HepG2 (cell line): ENCODE data around the gene SSH3. TPM values are rescaled to one million over a fixed set of nuclear protein-coding genes. Genes with fewer than 3 reads are reported as not detected.

Experiments
- ARNTL ChIP-seq: sonication (generic); formaldehyde crosslinking; IDR thresholded peaks from 2 replicates; pipeline ENCODE4 v1.4.0; 2020; ENCODE audit warnings: mild to moderate bottlenecking, missing genetic modification reagents
- ATM ChIP-seq: fragments of 450-650 bp; IDR thresholded peaks from 2 replicates; pipeline ENCODE4 v1.7.1; 2017; ENCODE audit warnings: mild to moderate bottlenecking, borderline replicate concordance
- DZIP1 ChIP-seq: sonication (generic); formaldehyde crosslinking; IDR thresholded peaks from 2 replicates; pipeline ENCODE4 v1.5.0; 2020; ENCODE audit warnings: mild to moderate bottlenecking, missing genetic modification reagents
- E2F1 ChIP-seq: sonication (generic); formaldehyde crosslinking; IDR thresholded peaks from 2 replicates; pipeline ENCODE4 v1.5.0; 2020; ENCODE audit warnings: missing genetic modification reagents
- FIP1L1 ChIP-seq: fragments of 200-400 bp; formaldehyde crosslinking; IDR thresholded peaks from 2 replicates; pipeline ENCODE4 v1.6.1; 2018; ENCODE audit warnings: low read depth, mild to moderate bottlenecking, low read length, moderate library complexity, borderline replicate concordance; ENCODE audit not compliant: insufficient read depth
- MBNL3 ChIP-seq: fragments of 250-450 bp; sonication (Bioruptor Pico); conservative IDR thresholded peaks from 2 replicates; pipeline ENCODE4 v1.8.0; 2022; ENCODE audit warnings: mild to moderate bottlenecking, inconsistent platforms
- NONO ChIP-seq, 2 experiments: fragments of 450-650 bp in 1 of 2; sonication (generic) in 1 of 2; formaldehyde crosslinking in 1 of 2; IDR thresholded peaks in 1 of 2; conservative IDR thresholded peaks in 1 of 2; 2 replicates each; pipeline versions ENCODE4 v1.6.1 to v1.8.0; 2017 to 2022; ENCODE audit warnings: mild to moderate bottlenecking in 1 of 2, missing genetic modification reagents in 1 of 2, moderate library complexity in 1 of 2
- RARG ChIP-seq: sonication (generic); formaldehyde crosslinking; IDR thresholded peaks from 2 replicates; pipeline ENCODE4 v1.4.0; 2020; ENCODE audit warnings: low read depth, mild to moderate bottlenecking, missing genetic modification reagents
- SPEN ChIP-seq: sonication (generic); formaldehyde crosslinking; IDR thresholded peaks from 2 replicates; pipeline ENCODE4 v1.5.1; 2020; ENCODE audit warnings: low read depth, mild to moderate bottlenecking, missing genetic modification reagents
- TCF12 ChIP-seq, 2 experiments: fragments of 450-650 bp in 1 of 2; sonication (generic) in 1 of 2; formaldehyde crosslinking in 1 of 2; IDR thresholded peaks; 2 replicates each; pipeline versions ENCODE4 v1.6.1 to v1.8.0; 2017 to 2022; ENCODE audit warnings: antibody characterized with exemption in 1 of 2, mild to moderate bottlenecking in 1 of 2, missing genetic modification reagents in 1 of 2, moderate library complexity in 1 of 2
- ZC3H4 ChIP-seq: sonication (generic); formaldehyde crosslinking; IDR thresholded peaks from 2 replicates; pipeline ENCODE4 v1.4.0; 2020; ENCODE audit warnings: missing genetic modification reagents, borderline replicate concordance
- ZMAT5 ChIP-seq: sonication (generic); formaldehyde crosslinking; IDR thresholded peaks from 2 replicates; pipeline ENCODE4 v1.5.0; 2020; ENCODE audit warnings: mild to moderate bottlenecking, low read depth, missing genetic modification reagents, borderline replicate concordance
- ZNF318 ChIP-seq: sonication (generic); formaldehyde crosslinking; IDR thresholded peaks from 2 replicates; pipeline ENCODE4 v1.4.0; 2020; ENCODE audit warnings: mild to moderate bottlenecking, missing genetic modification reagents
- ZNF772 ChIP-seq: sonication (generic); formaldehyde crosslinking; IDR thresholded peaks from 2 replicates; pipeline ENCODE4 v1.5.0; 2020; ENCODE audit warnings: mild to moderate bottlenecking, missing genetic modification reagents
- polyA plus RNA-seq, 8 experiments: library from polyadenylated mRNA; depleted of rRNA in 3 of 8; stranded (reverse) in 7 of 8; unstranded in 1 of 8; fragments of >200 nt; fragmentation: Illumina TruSeq in 4 of 8; extraction: Trizol in 4 of 8; gene quantifications; 2 replicates each; pipeline versions ENCODE4 v1.2.1 to v1.2.3, GENCODE V29; 2011 to 2016; ENCODE audit warnings: low read depth in 4 of 8, missing spikeins in 1 of 8, mixed read lengths in 1 of 8; ENCODE audit not compliant: insufficient read depth in 1 of 8
- total RNA-seq, 5 experiments: library from RNA; depleted of rRNA; stranded (reverse); fragments of >200 nt; fragmentation: Illumina TruSeq; extraction: Trizol; gene quantifications; 2 replicates each; pipeline ENCODE4 v1.2.3, GENCODE V29; 2016; ENCODE audit warnings: low read depth in 1 of 5

Gene SSH3
- total and polyA plus RNA-seq, 2 of the 13 experiments (the other 11 are each of a cell fraction or from before 2014, with no cell fraction given): 12.4 to 18.8 TPM

GRCh38 chr11:67262731-67263675 is 40.3 kb upstream of the SSH3 start (continued):
- TF ChIP-seq ZNF318 (CRISPR knock-in tag) (no peak), TCF12 (IDR thresholded peaks at IDR 0.05) (no peak), TCF12 (CRISPR knock-in tag; IDR thresholded peaks at IDR 0.05) (no peak), ARNTL (CRISPR knock-in tag) (no peak), DZIP1 (CRISPR knock-in tag) (no peak), FIP1L1 (no peak), E2F1 (CRISPR knock-in tag) (no peak), SPEN (no peak), ZNF772 (CRISPR knock-in tag) (no peak), NONO (IDR thresholded peaks at IDR 0.05) (no peak), NONO (CRISPR knock-in tag; conservative IDR thresholded peaks at IDR 0.05) (peak; percentile 71), ATM (no peak), ZC3H4 (CRISPR knock-in tag) (no peak), MBNL3 (CRISPR knock-in tag) (no peak), ZMAT5 (CRISPR knock-in tag) (no peak), RARG (CRISPR knock-in tag) (no peak)
